HG03135 (cell line): ENCODE data around the gene MYO15A.
"Not testable (repeated sequence)": the region's sequence is repeated elsewhere in the genome, so short reads cannot be mapped to it uniquely, and the experiment has no call there.

Experiments used
- ATAC-seq: cut with Tn5 transposase; IDR thresholded peaks from one replicate; pipeline ENCODE4 v1.9.1; 2021; ENCODE audit warnings: mild to moderate bottlenecking, moderate library complexity; ENCODE audit not compliant: unreplicated experiment

Gene MYO15A

GRCh38 chr17:18203308-18203707, 94.8 kb downstream of the MYO15A start:
- ATAC-seq, result no peak

DNA sequence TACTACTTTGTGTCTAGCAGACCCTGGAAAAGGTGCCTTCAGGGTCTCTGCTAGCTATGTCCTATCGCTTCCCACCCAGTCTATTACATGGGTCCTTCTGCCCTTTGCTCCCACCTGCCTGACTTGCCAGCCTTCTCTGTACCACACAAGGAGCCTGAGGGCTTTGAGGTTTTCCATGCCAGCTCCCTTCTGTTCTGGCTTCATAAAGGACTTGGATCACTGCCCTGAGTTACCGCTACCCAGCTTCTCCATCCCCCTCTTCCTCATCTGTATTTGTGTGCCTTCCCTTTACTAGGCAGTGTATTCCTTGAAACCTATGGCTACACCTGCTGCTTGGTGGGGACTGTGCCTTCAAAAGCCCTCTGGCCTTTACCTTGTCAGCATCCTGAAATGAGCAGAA, 97.3 kb downstream of the MYO15A start:
- no peak for ATAC-seq

- no peak for ATAC-seq
Measured at GRCh38 chr17:18206962-18207361, 98.4 kb downstream of the MYO15A start.

- ATAC-seq, result no peak
Measured at GRCh38 chr17:18208092-18208491, 99.5 kb downstream of the MYO15A start.

DNA sequence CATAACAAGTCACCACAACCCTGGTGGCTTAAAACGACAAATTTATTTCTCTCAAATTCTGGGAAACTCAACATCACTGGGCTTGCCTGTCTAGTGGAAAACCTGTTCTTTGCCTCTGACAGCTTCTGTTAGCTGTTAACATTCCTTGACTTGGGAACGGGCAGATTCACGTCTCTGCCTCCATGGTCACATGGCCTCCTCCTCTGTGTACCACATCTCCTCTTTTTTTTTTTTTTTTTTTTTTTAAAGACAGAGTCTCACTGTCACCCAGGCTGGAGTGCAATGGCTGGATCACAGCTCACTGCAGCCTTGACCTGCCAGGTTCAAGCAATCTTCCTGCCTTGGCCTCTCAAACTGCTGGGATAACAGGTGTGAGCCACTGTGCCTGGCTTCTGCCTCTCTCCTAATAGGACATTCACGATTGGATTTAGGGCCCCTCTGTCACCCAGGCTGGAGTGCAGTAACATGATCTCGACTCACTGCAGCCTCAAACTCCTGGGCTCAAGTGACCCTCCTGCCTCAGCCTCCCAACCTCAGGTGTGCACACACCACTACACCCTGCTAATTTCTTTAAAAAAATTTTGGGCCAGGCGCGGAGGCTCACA, 105.2 kb downstream of the MYO15A start:
- no peak for ATAC-seq

DNA sequence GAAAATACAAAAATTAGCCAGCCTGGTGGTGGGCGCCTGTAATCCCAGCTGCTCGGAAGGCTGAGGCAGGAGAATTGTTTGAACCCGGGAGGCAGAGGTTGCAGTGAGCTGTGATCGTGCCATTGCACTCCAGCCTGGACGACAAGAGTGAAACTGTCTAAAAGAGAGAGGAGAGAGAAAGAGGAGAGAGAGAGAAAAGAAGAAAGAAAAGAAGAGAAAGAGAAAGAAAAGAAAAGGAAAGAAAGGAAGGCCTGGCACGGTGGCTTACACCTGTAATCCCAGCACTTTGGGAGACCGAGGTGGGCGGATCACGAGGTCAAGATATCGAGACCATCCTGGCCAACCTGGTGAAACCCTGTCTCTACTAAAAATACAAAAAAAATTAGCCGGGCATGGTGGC, 108.3 kb downstream of the MYO15A start:
- ATAC-seq, result not testable (repeated sequence)

- ATAC-seq, result no peak
Measured at GRCh38 chr17:18217412-18218015, 109.0 kb downstream of the MYO15A start.

GRCh38 chr17:18218756-18219415, 110.3 kb downstream of the MYO15A start:
- no peak for ATAC-seq

- no peak for ATAC-seq
Measured at GRCh38 chr17:18224053-18224386, 115.5 kb downstream of the MYO15A start.

DNA sequence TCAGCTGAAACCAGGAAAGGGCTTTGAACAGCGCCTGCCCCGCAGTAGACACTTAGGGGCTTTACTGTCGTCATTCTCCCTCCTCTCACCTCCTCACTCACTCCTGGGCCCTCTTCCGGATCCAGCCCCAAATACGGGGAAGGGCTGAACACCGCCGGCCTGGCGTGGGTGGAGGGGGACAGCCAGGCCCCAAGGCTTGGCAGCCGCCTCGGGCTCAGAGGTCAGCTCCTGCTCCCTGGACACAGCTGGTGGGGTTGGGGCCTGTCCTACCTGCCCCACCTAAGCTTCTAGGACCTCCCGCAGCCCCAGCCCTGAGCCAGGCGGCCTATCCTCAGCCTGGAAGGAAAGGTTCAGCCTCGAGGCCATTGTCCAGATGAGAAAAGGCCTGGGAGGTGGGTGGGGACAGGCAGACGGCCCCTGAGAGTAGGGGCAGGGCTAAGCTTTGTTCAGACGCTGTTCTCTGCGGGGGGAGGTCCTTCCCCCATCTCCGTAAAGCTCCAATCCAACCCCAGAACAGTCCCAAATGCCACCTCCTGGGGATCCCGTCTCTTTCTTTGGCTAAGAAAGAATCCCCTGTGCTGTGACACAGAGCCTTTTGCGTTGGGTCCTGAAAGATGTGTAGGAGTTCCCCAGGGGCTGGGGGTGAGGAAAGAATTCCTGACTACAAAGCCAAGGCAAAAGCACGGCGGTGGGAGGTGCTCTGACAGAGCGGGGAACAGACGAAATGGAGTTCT, 116.0 kb downstream of the MYO15A start:
- ATAC-seq, result no peak

GRCh38 chr17:18225121-18225641, 116.6 kb downstream of the MYO15A start, which contains the start of gene LLGL1:
Gene LLGL1, plus strand, starts transcription at chr17:18225635. Its CDS starts 48 bp downstream, at chr17:18225683.
- peak; percentile 86 for ATAC-seq

DNA sequence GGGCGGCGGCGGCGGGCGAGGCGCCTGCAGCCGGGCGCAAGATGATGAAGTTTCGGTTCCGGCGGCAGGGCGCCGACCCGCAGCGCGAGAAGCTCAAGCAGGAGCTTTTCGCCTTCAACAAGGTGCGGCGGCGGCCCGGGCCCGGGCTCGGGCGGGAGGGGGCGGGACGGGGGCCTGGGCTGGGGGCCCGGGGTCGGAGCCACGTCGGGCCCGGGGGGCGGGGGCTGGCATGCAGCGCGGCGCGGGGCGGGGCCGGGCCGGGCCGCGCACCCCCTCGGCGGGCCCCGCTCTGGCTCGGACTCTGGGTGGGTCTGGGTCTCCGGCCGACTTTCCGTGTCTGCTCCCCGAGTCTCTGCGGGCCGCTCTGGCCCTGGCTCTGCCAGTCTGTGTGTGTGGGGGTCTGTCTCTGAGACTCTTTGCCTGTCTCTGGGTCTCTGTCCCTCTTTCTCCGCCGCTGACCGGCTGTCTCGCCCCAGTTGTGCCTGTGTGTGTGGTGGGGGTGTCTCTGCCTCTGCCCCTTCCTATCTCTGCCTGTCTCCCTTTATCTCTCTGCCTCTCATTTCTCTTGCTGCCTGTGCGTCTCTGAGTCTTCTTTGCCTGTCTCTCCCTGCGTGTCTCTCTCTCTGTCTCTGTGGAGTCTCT, 117.2 kb downstream of the MYO15A start:
- ATAC-seq, result peak; percentile 7

DNA sequence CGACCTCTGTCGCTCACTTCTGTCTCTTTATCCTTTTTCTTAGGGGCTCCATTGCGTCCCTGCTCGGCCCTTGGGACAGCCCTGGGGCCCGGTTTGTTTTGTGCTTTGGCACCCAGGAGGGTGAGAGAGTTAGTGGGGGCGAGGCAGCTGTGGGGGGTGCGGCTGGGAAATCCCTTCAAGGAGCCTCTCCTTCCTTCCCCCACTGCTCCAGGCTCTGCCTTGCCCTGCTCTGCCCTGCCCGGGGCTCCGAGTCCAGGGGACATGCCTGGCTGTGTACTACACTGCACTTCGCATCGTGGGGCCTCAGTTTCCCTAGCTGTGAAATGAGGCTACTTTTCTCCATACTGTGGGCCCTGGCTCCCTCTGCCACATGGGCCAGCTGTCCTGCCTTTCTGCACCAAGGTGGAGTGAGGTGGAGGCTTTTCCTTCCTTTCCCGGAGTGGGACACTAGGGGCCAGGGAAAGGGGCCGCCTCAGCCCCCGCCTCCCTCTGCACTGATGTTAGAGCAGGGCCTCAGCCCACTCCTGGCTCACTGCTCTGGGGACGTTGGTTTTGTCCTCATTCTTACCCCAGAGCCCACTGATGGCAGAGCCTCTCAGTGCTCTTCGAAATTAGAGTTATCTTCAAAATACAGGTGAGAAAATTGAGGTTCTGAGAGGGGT, 117.9 kb downstream of the MYO15A start:
- no peak for ATAC-seq

DNA sequence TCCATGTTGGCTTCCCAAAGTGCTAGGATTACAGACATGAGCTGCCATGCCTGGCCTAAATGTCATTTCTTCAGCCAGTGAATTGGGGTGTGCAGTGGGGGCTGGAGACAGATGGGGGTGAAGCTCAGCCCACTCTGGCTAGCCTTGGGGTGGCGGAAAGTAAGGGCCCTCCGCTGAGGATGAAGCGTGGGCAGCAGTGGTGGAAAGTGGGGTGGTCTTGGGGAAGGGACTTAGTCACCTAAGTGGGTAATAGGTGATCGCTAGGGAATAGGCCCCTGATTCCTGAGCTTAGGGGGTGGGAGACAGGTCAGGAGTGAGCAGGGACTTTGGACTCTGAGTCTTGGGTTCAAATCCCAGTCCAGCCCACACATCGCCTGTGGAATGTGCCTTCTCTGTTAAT, 119.1 kb downstream of the MYO15A start:
- ATAC-seq, result no peak

DNA sequence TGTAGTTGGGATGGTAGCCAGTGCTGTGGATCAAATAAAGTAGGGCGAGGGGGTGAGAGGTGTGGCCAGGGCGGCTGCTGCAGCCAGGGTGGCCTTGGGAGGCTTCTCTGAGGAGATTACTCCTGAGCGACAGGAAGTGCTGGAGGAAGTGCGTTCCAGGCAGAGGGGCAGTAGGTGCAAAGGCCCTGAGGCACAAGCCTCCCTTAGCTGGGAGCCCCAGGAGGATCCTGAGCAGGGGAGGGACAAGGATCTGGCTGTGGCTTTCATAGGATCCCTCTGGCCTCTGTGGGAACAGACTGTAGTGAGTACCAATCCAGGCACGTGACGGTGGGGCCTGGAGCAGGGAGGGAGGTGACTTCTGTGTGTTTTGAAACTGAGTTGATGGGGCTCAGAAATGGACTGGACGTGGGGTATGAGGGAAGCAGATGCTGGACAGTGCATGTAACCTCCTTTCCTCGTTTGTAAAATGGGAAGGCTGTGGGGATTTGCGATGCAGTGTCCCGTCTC, 119.7 kb downstream of the MYO15A start:
- ATAC-seq, result no peak

GRCh38 chr17:18229254-18229653, 120.7 kb downstream of the MYO15A start:
- ATAC-seq, result no peak
